Measurements from ENCODE around the gene NOC2L. TPM values are rescaled to one million over a fixed set of nuclear protein-coding genes. Genes with fewer than 3 reads are reported as not detected.

Gene NOC2L
- total and polyA plus RNA-seq, 12 donors, result 38.3 to 64.8 (median 43.5) TPM

DNA sequence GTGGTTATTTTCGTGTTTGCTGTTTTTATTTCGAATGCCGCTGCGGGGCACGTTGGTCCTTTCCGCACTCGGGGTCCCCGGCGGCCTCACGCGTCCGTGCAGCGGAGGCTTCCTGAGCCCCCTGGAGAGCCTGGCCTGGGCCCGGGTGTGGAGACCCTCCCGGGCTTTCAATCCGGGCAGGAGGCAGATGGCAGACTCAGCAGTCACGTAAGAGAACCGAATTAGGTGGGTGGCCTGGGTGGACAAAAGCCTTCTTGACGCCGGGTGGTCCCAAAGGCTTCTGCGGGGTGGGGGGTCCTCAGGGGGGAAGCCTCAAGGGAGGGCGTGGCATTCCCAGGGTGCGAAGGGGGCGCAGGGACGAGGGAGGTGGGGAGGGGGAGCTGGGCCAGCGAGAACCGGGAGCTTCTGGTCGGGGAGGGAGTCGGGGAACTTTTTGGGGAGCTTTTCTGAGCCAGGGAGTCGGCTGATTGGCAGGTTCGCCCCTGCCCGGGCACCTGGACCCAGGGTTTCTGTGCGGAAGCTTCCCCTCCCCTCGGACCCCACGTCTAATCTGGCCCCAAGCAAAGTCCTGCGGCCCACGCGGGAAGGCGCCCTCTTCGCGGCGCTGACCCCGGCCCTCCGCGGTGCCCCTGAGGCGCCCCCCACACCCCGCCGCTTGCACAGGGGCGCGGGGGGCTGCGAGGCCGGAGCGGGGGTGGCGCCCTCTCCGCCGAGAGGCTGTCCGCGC, 42.2 kb upstream of the NOC2L start:
- H3K9me3 ChIP-seq, result no peaks in the 10 kb centered on the region
- WGBS, 2 donors, result 1 to 2% methylated on average over 49 to 58 of the region's 58 CpGs
- ATAC-seq, result peak in 2 of 8 donors; percentile 1 to 5
- peaks cover 0 to 17% (median 0%) of the 10 kb centered on the region in 9 donors for H3K36me3 ChIP-seq
- peak overlapping the region; percentile 52 to 94 (median 76) for H3K4me3 ChIP-seq
- intact Hi-C loops (cut with DNase I), result no loop called here
- TF ChIP-seq, protein P1, sequence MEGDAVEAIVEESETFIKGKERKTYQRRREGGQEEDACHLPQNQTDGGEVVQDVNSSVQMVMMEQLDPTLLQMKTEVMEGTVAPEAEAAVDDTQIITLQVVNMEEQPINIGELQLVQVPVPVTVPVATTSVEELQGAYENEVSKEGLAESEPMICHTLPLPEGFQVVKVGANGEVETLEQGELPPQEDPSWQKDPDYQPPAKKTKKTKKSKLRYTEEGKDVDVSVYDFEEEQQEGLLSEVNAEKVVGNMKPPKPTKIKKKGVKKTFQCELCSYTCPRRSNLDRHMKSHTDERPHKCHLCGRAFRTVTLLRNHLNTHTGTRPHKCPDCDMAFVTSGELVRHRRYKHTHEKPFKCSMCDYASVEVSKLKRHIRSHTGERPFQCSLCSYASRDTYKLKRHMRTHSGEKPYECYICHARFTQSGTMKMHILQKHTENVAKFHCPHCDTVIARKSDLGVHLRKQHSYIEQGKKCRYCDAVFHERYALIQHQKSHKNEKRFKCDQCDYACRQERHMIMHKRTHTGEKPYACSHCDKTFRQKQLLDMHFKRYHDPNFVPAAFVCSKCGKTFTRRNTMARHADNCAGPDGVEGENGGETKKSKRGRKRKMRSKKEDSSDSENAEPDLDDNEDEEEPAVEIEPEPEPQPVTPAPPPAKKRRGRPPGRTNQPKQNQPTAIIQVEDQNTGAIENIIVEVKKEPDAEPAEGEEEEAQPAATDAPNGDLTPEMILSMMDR (IDR thresholded peaks at IDR 0.05), result no peak
- peaks cover 0 to 93% (median 0%) of the 10 kb centered on the region in 7 donors for H3K27me3 ChIP-seq
- peaks cover 14 to 67% (median 39%) of the 10 kb centered on the region in 9 donors for H3K4me1 ChIP-seq
- peak overlapping the region; percentile 96 to 100 (median 100) for H3K27ac ChIP-seq
- DNase-seq, result peak; percentile 20 to 24

DNA sequence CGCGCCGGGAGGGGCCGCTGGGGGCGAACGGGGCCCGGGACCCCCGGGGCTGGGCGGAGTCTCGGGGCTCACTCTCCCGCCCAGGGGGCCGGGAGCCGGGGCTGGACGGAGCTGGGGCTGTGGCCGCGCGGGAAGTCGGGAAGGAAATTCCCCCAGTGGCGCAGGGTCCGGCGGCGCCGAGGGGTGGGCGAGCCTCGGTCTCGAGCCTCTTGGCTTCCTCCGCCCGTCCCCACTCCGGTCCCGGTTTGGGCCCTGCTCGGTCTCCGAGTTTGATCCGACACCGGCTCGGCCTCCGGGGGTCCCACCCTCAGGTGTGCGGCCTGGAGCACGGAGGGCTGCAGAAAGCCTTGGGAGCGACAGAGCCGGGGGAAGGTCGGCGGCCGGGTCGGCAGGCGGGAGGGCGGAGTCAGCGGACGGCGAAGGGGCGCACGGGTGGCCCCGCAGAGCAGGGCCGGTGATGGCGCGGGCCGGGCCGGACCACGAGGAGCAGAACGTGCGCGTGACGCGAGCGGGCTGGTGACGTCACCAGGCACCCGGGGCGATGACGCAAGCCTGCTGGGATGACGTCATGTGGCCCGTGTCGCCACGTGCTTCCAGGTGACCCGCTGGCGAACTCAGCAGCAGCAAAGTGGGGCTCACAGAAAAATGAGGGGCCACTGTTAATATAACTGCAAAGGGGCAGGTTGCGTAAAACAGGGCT, 41.5 kb upstream of the NOC2L start:
- intact Hi-C loops (cut with DNase I), result no loop called here
- H3K27ac ChIP-seq, result peak overlapping the region; percentile 96 to 100 (median 100)
- no peaks in the 10 kb centered on the region for H3K9me3 ChIP-seq
- peak; percentile 60 to 74 (median 63) for ATAC-seq
- peaks cover 0 to 17% (median 0%) of the 10 kb centered on the region in 9 donors for H3K36me3 ChIP-seq
- 1% methylated on average over 73 to 75 of the region's 75 CpGs for WGBS, 2 donors
- peaks cover 0 to 93% (median 0%) of the 10 kb centered on the region in 7 donors for H3K27me3 ChIP-seq
- TF ChIP-seq, protein P1 (IDR thresholded peaks at IDR 0.05), result peak in 1 of 9 donors; percentile 13
- peaks cover 9 to 60% (median 35%) of the 10 kb centered on the region in 9 donors for H3K4me1 ChIP-seq
- DNase-seq, result peak; percentile 82 to 85
- H3K4me3 ChIP-seq, result peak overlapping the region; percentile 52 to 94 (median 76)

DNA sequence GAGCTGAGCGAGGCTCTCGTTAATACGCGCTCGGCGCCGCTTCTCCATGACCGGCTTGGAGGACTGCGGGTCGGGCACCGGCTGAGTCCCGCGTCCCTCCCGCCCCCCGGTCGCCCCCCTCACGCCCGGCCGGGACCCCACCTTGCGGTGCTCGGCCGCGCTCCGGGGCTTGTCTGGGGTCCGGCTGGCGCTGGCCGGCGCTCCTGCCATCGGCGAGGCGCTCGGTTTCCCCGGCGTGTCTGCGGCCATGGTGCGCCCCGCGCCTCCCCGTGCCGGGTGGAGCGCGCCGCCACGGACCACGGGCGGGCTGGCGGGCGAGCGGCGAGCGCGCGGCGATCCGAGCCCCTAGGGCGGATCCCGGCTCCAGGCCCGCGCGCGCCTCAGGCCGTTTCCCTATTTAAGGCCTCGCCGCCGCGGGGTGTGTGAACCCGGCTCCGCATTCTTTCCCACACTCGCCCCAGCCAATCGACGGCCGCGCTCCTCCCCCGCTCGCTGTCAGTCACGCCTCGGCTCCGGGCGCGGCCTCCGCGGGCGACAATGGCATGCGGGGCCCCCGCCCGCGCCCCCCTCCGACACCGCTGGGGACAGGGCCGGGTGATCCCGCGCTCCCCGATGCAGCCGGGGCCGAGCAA, 40.8 kb upstream of the NOC2L start, which contains the start of gene HES4:
HES4 (minus strand) TSS at position 373 of the 632 bp plus-strand sequence; CDS start at position 249, 124 bp downstream.
- peak within 1 kb of the TSS; percentile 52 to 94 (median 76) for H3K4me3 ChIP-seq
- H3K27ac ChIP-seq, result peak within 1 kb of the TSS; percentile 96 to 100 (median 100)
- peaks cover 0 to 17% (median 0%) of the 10 kb centered on the region in 9 donors for H3K36me3 ChIP-seq
- peaks cover 3 to 54% (median 28%) of the 10 kb centered on the region in 9 donors for H3K4me1 ChIP-seq
- DNase-seq (peak; percentile 94 to 96), ATAC-seq (peak; percentile 76 to 87 (median 82))
- H3K27me3 ChIP-seq, result peaks cover 0 to 93% (median 0%) of the 10 kb centered on the region in 7 donors
- no peaks in the 10 kb centered on the region for H3K9me3 ChIP-seq
- intact Hi-C loops (cut with DNase I), result no loop called here
- 0 to 1% methylated on average over 89 to 95 of the region's 95 CpGs for WGBS, 2 donors
- TF ChIP-seq, protein P1 (IDR thresholded peaks at IDR 0.05), result peak in 1 of 9 donors; percentile 9
